ENCODE results near the gene CBX3.
"Not testable (repeated sequence)": the region's sequence is repeated elsewhere in the genome, so short reads cannot be mapped to it uniquely, and the experiment has no call there.

The CBX3 gene

GRCh38 chr7:26170663-26171062 is 30.9 kb upstream of the CBX3 start:
- DNase-seq (ENCODE audit: low read depth): no peak

GRCh38 chr7:26171601-26172000 is 29.9 kb upstream of the CBX3 start:
- DNase-seq (ENCODE audit: low read depth): no peak

- DNase-seq (ENCODE audit: low read depth): no peak
Measured at GRCh38 chr7:26172048-26172447, 29.5 kb upstream of the CBX3 start.

- DNase-seq (ENCODE audit: low read depth): not testable (repeated sequence)
Measured at GRCh38 chr7:26175903-26176302, 25.6 kb upstream of the CBX3 start.

GRCh38 chr7:26176696-26177095 is 24.8 kb upstream of the CBX3 start:
- DNase-seq (ENCODE audit: low read depth): not testable (repeated sequence)

GRCh38 chr7:26177269-26177668 is 24.3 kb upstream of the CBX3 start:
- DNase-seq (ENCODE audit: low read depth): not testable (repeated sequence)

- no peak for DNase-seq (ENCODE audit: low read depth)
Measured at GRCh38 chr7:26178272-26178960, 23.1 kb upstream of the CBX3 start.

- no peak for DNase-seq (ENCODE audit: low read depth)
Measured at GRCh38 chr7:26179422-26179821, 22.1 kb upstream of the CBX3 start.

GRCh38 chr7:26179826-26180497 is 21.6 kb upstream of the CBX3 start:
- no peak for DNase-seq (ENCODE audit: low read depth)

GRCh38 chr7:26180792-26181198 is 20.8 kb upstream of the CBX3 start:
- no peak for DNase-seq (ENCODE audit: low read depth)

GRCh38 chr7:26181474-26182227 is 19.9 kb upstream of the CBX3 start:
- no peak for DNase-seq (ENCODE audit: low read depth)

GRCh38 chr7:26182283-26182682 is 19.3 kb upstream of the CBX3 start:
- no peak for DNase-seq (ENCODE audit: low read depth)

GRCh38 chr7:26182706-26183105 is 18.8 kb upstream of the CBX3 start:
- DNase-seq (ENCODE audit: low read depth): no peak

GRCh38 chr7:26183545-26184280 is 17.8 kb upstream of the CBX3 start:
- DNase-seq (ENCODE audit: low read depth): no peak

- DNase-seq (ENCODE audit: low read depth): not testable (repeated sequence)
Measured at GRCh38 chr7:26184281-26185101, 17.1 kb upstream of the CBX3 start.

- DNase-seq (ENCODE audit: low read depth): no peak
Measured at GRCh38 chr7:26185131-26185843, 16.3 kb upstream of the CBX3 start.

- DNase-seq (ENCODE audit: low read depth): no peak
Measured at GRCh38 chr7:26185844-26186180, 15.7 kb upstream of the CBX3 start.

GRCh38 chr7:26186364-26187311 is 14.9 kb upstream of the CBX3 start:
- no peak for DNase-seq (ENCODE audit: low read depth)

- DNase-seq (ENCODE audit: low read depth): no peak
Measured at GRCh38 chr7:26187380-26188205, 14.0 kb upstream of the CBX3 start.

Measured in stimulated activated CD8-positive, alpha-beta memory T cell treated with anti-CD3 and anti-CD28 coated beads, Interleukin-4, amount 100 ng/mL, for 24 hours (primary cell).